Peyer's patch (tissue), 4 donors: ENCODE measurements around the gene KCNQ1. TPM values are rescaled to one million over a fixed set of nuclear protein-coding genes. Genes with fewer than 3 reads are reported as not detected.
A peak's percentile ranks its signal among the peaks of the same experiment; 100 is the strongest.

Source experiments
- DNase-seq, 3 donors: peaks; one replicate each; pipeline ENCODE4 v3.0.0-alpha.2; 2017 to 2019
- H3K27ac ChIP-seq, 4 donors: fragments of 200-600 bp; sonication (generic); one replicate each; pipeline ENCODE4 v1.5.1; 2016 to 2019
- H3K27me3 ChIP-seq, 2 donors: fragments of 200-600 bp; sonication (generic); one replicate each; pipeline ENCODE4 v1.5.1; 2019
- H3K36me3 ChIP-seq, 3 donors: fragments of 200-600 bp; sonication (generic); one replicate each; pipeline ENCODE4 v1.5.1; 2016 to 2019
- H3K4me1 ChIP-seq, 4 donors: fragments of 200-600 bp; sonication (generic); one replicate each; pipeline ENCODE4 v1.5.1; 2016 to 2019
- H3K4me3 ChIP-seq, 4 donors: fragments of 200-600 bp; sonication (generic); 1 replicate in 3 of 4; 2 replicates in 1 of 4; pipeline ENCODE4 v1.5.1; 2016 to 2019; ENCODE audit warnings: mild to moderate bottlenecking in 1 of 4
- H3K9me3 ChIP-seq, 4 donors: fragments of 200-600 bp; sonication (generic); one replicate each; pipeline ENCODE4 v1.5.1; 2016 to 2019; ENCODE audit warnings: mild to moderate bottlenecking in 1 of 4
- POLR2A ChIP-seq, 2 donors: fragments of 450-650 bp; IDR thresholded peaks; one replicate each; pipeline ENCODE4 v1.5.1; 2017; ENCODE audit warnings: antibody characterized with exemption in 2 of 2, mild to moderate bottlenecking in 2 of 2, moderate library complexity in 2 of 2
- total RNA-seq, 4 donors: library from RNA; depleted of rRNA; stranded (reverse); fragments of >200 nt; gene quantifications; one replicate each; pipeline ENCODE4 v1.1.0, GENCODE V29; 2016
- TF ChIP-seq, protein P1 (sequence below), 6 experiments: fragments of 450-650 bp in 4 of 6; fragments of 200-600 bp in 2 of 6; sonication (generic) in 1 of 6; IDR thresholded peaks; one replicate each; pipeline ENCODE4 v1.5.1; 2017 to 2019; ENCODE audit warnings: antibody characterized with exemption in 6 of 6, mild to moderate bottlenecking in 3 of 6, moderate library complexity in 1 of 6

KCNQ1 gene
- total RNA-seq, 4 donors from 2014 or later: 50.6 to 66.4 (median 54.2) TPM

DNA sequence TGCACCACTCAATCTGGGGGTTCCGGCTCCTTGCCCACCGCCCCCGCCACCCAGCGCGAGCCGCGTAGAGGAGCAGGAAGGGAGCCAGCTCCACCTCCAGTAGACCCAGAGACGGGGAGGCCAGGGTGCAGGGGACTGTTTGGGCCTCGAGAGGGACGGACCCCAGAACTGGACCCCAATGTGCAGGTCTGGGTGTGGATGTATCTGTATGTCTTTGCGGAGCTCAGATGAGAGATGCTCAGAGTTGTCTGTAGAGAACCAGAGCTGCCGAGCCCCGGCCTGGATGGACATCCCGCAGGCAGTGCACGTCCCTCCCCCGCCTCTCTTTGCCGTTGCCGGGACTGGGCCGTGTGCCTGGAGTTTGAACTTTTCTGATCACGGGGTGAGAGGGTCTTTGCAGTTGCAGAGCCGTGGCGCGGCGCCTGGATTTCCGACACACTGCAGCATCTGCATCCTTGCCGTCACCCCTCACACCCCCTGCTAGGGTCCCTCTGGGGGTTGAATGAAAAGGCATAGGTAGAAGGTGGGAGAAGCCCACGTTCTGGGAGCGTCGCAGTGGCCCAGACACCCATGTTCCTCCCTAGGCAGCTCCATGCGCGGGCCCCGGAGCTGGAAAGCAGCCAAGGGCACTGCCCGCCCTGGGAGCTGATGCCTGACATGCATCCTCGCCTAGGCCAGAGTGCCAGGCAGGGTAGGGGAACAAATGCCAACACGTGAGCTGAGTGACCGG, 105.2 kb downstream of the KCNQ1 start:
- Histone ChIP-seq H3K27me3 (no peaks in the 10 kb centered on the region), H3K4me3 (no peak overlapping the region), H3K36me3 (no peaks in the 10 kb centered on the region), H3K9me3 (no peaks in the 10 kb centered on the region), H3K4me1 (no peaks in the 10 kb centered on the region), H3K27ac (no peak overlapping the region)
- TF ChIP-seq, protein P1, sequence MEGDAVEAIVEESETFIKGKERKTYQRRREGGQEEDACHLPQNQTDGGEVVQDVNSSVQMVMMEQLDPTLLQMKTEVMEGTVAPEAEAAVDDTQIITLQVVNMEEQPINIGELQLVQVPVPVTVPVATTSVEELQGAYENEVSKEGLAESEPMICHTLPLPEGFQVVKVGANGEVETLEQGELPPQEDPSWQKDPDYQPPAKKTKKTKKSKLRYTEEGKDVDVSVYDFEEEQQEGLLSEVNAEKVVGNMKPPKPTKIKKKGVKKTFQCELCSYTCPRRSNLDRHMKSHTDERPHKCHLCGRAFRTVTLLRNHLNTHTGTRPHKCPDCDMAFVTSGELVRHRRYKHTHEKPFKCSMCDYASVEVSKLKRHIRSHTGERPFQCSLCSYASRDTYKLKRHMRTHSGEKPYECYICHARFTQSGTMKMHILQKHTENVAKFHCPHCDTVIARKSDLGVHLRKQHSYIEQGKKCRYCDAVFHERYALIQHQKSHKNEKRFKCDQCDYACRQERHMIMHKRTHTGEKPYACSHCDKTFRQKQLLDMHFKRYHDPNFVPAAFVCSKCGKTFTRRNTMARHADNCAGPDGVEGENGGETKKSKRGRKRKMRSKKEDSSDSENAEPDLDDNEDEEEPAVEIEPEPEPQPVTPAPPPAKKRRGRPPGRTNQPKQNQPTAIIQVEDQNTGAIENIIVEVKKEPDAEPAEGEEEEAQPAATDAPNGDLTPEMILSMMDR (IDR thresholded peaks at IDR 0.05): no peak
- TF ChIP-seq POLR2A (IDR thresholded peaks at IDR 0.05): no peak
- peak in 2 of 3 donors; percentile 33 to 39 for DNase-seq

DNA sequence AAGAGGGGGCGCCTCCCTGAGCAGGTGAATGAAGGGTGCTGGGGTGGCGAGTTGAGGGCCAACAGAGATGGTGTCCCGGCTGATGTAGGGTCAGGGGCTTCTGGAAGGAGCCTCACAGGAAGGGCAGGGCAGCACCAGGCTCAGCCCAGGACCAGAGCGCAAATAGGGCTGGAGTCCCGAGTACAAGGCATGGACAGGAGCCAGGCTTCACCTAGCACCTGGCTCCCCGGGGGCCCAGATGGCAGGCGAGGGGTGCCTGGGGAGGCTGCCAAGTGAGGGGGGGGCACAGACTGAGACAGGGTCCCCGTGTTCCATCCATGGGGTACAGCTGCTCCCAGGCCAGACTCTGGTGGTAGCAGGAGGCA, 105.8 kb downstream of the KCNQ1 start:
- Histone ChIP-seq H3K27me3 (no peaks in the 10 kb centered on the region), H3K36me3 (no peaks in the 10 kb centered on the region), H3K4me3 (no peak overlapping the region), H3K4me1 (no peaks in the 10 kb centered on the region), H3K27ac (no peak overlapping the region), H3K9me3 (no peaks in the 10 kb centered on the region)
- TF ChIP-seq, protein P1 (IDR thresholded peaks at IDR 0.05): no peak
- TF ChIP-seq POLR2A (IDR thresholded peaks at IDR 0.05): no peak
- DNase-seq: peak in 2 of 3 donors; percentile 39 to 41

DNA sequence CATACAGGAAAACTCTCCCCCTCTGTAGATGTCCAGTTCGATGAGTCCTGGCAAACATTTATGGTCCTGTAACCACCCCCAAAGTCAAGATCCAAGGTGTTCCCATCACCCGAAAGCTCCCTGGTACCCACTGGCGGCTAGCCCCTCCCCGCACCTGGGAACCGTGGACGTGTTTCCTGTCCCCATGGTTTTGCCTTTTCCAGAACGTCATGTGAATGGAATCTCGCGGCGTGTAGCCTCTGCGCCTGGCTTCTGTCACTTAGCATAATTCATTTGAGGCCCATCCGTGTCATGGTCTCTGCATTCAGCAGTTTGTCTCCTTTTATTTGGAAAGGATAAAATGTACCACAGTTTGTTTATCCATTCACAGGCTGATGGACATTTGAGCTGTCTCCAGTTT, 106.3 kb downstream of the KCNQ1 start:
- DNase-seq: peak in 2 of 3 donors; percentile 40 to 41

DNA sequence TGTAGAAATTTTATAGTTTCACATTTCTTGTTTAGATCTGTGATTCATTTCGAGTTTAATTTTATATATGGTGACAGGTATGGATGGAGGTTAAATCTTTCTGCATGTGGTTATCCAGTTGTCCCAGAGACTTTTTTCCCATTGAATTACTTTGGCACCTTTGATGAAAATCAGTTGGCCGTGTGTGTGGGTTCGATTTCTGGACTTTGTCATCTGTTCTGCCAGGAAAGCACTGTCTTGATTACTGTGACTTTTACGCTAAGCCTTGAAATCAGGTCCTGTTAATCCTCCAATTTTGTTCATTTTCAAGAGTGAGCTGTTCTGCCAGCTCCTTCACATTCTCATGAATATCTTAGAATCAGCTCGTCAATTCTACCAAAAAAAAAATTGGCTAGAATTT, 107.4 kb downstream of the KCNQ1 start:
- no peaks in the 10 kb centered on the region for H3K4me1 ChIP-seq
- no peaks in the 10 kb centered on the region for H3K27me3 ChIP-seq
- H3K36me3 ChIP-seq: no peaks in the 10 kb centered on the region
- no peak overlapping the region for H3K4me3 ChIP-seq
- no peak for DNase-seq
- no peak overlapping the region for H3K27ac ChIP-seq
- TF ChIP-seq POLR2A (IDR thresholded peaks at IDR 0.05): no peak
- TF ChIP-seq, protein P1 (IDR thresholded peaks at IDR 0.05): no peak
- no peaks in the 10 kb centered on the region for H3K9me3 ChIP-seq

More for the DNA sequence above, 106.3 kb downstream of the KCNQ1 start:
- Histone ChIP-seq H3K27ac (no peak overlapping the region), H3K9me3 (no peaks in the 10 kb centered on the region), H3K36me3 (no peaks in the 10 kb centered on the region), H3K4me1 (no peaks in the 10 kb centered on the region), H3K4me3 (no peak overlapping the region), H3K27me3 (no peaks in the 10 kb centered on the region)
- TF ChIP-seq, protein P1 (IDR thresholded peaks at IDR 0.05): no peak
- no peak for TF ChIP-seq POLR2A (IDR thresholded peaks at IDR 0.05)

DNA sequence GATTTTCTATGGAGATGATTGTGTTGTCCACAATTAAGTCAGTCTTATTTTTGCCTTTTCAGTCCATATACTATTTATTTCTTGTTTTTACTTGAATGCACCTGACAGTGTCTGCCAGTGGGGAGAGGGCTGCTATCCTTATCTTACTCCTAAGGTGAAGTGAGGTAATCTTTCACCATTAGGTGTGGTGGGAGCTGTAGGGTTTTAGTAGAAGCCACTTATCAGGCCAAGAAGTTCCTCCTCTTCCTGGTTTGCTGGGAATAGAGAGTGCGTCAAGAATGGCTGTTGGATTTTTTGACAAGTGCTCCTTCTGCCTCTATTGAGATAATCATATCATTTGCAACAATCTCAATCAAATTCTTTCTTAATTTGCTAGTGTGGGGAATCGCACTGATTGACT, 108.4 kb downstream of the KCNQ1 start:
- no peak for TF ChIP-seq POLR2A (IDR thresholded peaks at IDR 0.05)
- TF ChIP-seq, protein P1 (IDR thresholded peaks at IDR 0.05): no peak
- H3K4me3 ChIP-seq: no peak overlapping the region
- DNase-seq: no peak
- H3K27ac ChIP-seq: no peak overlapping the region
- no peaks in the 10 kb centered on the region for H3K9me3 ChIP-seq
- no peaks in the 10 kb centered on the region for H3K36me3 ChIP-seq
- H3K4me1 ChIP-seq: no peaks in the 10 kb centered on the region
- H3K27me3 ChIP-seq: no peaks in the 10 kb centered on the region
